CD4-positive, alpha-beta T cell treated with Interleukin-15 for 1 hour (primary cell): ENCODE results near the gene HYI.

Source experiments
- DNase-seq: peaks from one replicate; pipeline ENCODE4 v3.0.0-alpha.2; 2020

Gene HYI

DNA sequence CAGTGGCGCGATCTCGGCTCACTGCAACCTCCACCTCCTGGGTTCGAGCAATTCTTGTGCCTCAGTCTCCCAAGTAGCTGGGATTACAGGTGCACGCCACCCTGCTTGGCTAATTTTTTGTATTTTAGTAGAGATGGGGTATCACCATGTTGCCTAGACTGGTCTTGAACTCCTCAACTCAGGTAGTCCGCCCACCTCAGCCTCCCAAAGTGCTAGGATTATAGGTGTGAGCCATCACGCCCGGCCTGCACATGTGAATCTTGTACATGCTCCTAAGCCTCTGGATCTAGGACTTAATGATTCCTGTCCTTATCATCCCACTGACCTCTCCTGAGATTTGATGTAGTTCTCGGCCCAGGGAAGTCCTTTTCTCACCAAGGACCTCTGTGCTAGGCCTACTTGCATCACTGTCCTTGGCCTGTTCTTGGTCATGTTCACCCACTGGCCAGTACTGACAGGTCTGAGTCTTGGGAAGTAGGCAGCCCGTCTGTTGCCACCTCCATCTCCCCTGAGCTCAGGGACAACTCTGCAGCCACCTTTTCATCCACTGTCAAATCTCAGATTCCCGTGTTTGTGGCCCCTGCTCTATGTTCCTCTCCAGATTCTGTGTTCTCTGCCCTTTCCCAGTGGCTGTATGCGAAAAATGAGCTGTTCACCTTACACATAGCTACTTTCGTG is 9.4 kb downstream of the HYI start:
- DNase-seq, result no peak

DNA sequence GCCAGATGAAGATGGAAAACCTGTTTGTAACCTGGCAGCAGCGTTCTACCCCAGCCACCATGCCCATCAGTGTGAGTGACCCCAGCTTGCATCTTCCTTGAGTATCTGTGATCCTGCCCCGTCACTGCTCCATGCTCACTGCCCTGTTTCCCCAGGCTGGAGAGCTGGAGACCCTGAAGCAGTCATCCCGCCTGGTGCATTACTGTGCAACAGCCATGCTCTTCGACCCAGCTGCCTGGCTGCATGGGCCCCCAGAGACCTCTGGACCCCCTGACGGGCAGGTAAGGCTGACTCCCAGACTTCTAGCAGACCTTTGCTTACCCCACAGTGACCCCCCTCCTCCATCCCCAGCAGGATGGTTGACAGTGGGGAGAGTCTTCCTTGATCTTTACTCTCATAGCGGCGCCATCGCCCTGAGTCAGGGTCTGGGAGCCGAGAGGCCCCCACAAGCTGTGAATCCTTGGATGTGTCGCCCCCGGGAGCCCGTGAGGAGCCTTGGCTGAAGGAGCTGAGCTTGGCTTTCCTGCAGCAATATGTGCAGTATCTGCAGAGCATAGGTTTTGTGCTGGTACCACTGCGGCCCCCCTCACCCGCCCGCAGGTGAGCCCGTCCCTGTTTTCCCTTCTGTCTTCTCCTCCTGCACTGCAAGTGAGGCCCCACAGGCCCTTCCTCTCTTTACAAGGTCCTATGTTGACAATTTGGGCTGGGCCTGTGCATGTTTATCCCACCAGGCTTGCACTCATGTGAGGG is 10.4 kb downstream of the HYI start:
- no peak for DNase-seq

DNA sequence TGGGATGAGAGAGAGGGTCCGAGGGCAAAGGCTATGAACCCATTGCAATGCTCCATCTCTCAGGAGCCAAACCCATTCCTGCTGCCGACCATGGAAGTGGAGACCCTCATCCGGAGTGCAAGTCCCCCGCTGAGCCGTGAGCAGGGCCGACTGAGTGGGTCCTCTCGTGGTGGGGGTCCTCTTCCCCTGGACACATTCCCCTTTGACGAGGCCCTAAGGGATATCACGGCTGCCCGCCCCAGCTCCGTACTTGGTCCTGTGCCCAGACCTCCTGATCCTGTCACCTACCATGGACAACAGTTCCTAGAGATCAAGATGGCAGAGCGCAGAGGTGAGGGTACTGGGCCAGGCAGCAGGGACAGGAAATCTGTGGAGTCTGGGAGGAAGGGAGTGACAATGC is 11.0 kb downstream of the HYI start:
- DNase-seq, result no peak

DNA sequence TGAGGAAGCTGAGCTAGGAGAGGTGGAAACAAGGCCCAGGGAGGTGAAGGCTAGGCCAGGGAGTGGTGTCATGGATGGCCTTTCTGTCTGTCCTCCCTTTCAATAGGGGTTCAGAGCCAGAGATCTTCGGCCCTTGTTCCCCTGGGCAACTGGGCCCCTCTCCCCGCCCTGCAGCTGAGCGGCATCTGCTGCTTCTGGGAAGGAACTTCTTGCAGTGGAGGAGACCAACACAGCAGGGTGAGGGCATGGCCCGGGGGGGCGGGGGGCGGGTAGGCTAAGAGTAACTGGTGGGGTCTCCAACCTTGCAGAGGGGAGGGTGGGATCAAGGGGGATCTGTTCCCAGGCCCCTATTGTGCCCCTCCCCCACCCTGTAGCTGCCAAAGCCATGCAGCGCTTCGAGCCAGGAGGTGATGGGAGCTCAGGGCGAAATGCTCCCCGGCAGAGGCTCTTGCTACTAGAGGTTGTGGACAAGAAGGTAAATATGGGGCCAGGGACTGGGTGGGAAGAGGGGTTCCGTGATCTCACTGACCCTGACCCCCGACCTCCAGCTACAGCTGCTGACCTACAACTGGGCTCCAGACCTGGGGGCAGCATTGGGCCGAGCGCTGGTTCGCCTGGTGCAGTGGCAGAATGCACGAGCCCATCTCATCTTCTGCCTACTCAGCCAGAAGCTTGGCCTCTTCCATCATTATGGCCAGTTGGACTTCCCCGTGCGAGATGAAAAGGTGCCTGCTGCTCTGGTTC is 11.7 kb downstream of the HYI start:
- DNase-seq, result no peak

- no peak for DNase-seq
These were observed 12.4 kb downstream of the HYI start for GRCh38 chr1:43441166-43441893.

- no peak for DNase-seq
These were observed 13.4 kb downstream of the HYI start for GRCh38 chr1:43440358-43440757.

DNA sequence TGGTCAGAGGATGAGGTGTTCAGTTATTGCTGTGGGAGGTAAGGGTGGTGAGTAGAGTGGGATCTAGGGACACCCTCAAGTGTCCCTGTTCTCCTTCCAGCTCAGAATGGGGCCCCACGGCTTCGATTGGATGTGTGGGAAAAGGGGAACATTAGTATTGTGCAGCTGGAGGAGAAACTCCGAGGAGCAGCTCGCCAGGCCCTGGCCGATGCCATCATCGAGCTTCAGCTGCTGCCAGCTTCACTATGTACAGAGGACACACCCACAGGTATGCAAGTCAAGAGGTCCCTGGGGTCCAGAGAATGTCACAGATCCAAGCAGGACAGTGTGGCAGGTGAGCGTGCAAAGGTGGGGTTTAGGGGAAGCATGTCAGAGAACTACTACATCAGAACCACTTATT is 13.9 kb downstream of the HYI start:
- no peak for DNase-seq

DNA sequence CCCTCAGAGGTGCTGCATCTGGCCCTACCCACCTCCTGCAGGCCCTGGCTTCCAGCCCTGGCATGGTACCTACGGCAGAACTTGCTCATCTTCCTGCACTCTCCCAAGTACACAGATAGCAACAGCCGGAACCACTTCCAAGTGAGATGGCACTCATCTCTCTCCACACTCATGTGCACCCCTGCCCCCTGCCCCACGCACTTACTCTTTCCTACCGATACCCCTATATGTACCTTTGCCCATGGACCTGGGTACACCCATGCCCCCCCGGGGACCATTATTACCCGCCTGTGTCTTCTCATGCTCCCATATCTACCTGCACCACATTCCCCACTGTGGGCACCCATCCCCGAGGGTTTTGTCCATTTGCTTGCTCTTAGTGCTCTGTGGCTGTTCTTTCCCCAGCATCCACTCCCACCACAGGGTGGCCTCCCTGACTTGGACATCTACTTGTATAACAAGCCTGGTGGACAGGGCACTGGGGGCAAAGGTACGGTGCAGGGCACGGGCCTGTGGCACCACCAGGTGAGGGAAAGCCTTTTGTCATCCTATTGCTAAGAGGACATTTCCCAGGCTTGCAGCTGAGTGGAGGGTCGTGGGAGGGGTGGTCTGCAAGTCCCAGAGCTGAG is 14.7 kb downstream of the HYI start:
- DNase-seq, result no peak

- DNase-seq, result no peak
These were observed 15.2 kb downstream of the HYI start for GRCh38 chr1:43438576-43438952.

DNA sequence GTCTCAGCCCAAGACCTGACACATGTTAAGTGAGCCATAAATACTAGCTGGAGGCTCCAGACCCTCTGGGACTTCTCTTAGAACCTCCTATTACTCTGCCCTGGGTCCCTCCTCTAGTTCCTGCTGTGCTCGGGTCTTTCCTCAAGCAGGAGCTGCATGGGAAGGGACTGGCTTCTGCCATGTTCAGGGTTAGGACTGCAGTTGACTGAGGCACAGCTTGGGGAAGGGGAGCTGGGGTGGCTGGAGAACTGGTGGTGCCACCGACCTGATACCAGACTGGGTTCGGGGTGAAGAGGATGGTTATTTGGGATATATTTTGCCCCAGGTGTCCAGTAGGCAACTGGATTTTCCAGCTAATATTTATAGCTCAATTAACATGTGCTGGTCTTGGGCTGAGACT is 15.7 kb downstream of the HYI start:
- DNase-seq, result no peak

GRCh38 chr1:43437031-43437973 is 16.4 kb downstream of the HYI start:
- DNase-seq, result no peak

- no peak for DNase-seq
These were observed 17.4 kb downstream of the HYI start for GRCh38 chr1:43436371-43436770.

GRCh38 chr1:43435146-43436145 is 18.3 kb downstream of the HYI start:
- DNase-seq, result no peak

DNA sequence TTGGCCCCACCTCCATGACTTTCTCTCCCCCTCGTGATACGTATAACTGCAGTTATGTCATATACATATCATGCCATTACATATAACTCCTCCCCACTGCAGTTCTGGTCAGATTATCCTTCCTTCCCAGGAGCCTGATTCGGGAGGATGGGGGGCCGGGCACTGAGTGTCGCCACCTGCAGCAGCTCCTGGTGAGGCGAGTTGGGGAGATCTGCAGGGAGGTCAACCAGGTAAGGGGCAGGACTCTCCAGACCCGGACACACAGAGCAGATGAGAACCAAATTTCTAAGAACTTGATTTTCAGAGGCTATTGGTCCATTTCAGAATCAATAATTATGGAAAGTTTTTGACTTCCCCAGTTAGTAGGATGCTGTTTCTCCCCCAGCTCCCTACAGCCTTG is 19.5 kb downstream of the HYI start:
- DNase-seq, result no peak

DNA sequence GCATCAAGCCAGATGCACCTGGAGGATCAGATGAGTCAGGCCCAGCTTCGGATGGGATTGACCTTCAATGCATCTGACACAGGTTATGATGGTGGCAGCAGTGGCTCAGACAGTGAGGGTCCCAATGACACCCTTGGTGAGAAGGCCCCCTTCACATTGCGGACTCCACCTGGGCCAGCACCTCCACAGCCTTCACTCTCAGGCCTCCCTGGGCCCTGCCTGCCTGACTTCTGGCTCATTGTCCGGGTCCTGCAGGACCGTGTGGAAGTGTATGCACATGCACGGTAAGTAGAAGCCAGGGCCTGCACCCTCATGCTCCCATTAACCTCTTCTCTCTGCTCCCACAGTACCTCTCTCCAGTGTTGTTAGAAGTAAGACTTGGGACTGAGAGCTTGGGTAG is 20.8 kb downstream of the HYI start:
- no peak for DNase-seq

DNA sequence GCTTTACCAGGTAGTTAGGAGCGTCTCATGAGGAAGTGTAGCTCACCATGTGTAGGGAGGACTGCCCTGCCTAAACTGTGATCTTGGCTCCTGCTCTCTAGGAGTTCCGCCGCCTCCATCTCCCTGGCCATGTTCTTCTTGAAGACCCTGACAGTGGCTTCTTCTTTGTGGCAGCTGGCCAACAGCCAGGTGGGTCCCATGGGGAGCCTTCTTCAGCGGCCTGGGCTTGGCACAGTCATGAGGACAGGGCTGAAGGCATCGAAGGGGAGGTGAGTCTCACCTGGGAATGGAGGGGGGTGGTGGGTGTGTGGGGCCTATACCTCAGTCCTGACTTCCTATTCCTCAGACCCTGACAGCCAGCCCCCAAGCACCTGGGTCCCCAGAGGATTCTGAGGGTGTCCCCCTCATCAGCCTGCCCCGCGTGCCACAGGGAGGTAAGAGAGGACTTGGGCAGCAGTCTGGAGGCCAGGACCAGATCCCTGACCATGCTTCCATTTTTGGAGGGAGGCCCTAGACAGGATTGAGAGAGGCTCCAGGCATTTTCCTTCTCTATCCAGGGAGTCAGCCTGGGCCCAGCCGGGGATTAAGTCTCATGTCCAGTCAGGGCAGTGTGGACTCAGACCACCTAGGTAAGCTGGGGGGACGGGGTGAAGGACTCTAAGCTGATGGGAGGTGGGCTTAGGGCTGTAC is 21.4 kb downstream of the HYI start:
- DNase-seq, result no peak

GRCh38 chr1:43431676-43432075 is 22.1 kb downstream of the HYI start:
- DNase-seq, result no peak

DNA sequence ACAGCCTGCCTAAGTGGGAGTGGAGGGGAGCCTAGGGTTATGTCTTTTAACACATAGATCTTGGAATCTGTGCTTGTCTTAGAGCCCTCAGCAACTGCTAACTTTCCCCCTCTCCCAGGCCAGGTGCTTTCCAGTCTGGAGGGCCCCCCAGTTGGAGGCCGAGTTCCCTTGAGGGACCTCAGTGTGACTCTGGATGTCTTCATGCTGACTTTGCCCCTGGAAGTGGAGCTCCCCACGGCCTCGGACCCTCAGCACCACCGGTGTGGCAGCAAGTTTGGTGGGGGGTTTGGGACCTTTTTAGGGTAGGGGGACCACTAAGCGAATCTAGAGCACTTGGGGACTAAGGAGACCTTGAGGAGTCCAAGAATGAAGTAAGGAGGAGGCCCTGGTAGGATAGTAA is 22.9 kb downstream of the HYI start:
- DNase-seq, result no peak

- DNase-seq, result no peak
These were observed 25.8 kb downstream of the HYI start for GRCh38 chr1:43427941-43428340.

- no peak for DNase-seq
These were observed 26.2 kb downstream of the HYI start for GRCh38 chr1:43427524-43427923.
